Uterus (tissue), 2 donors: Measurements from ENCODE around the gene NEK5.

Experiments
- POLR2A ChIP-seq, 2 donors: fragments of 450-650 bp; IDR thresholded peaks; one replicate each; pipeline ENCODE4 v1.6.1; 2016; ENCODE audit warnings: antibody characterized with exemption in 2 of 2, mild to moderate bottlenecking in 1 of 2, moderate library complexity in 1 of 2
- TF ChIP-seq, protein P1 (sequence below), 4 experiments: fragments of 200-600 bp in 2 of 4; fragments of 450-650 bp in 2 of 4; sonication (generic) in 2 of 4; IDR thresholded peaks; one replicate each; pipeline ENCODE4 v1.5.1; 2016 to 2019; ENCODE audit warnings: antibody characterized with exemption in 4 of 4, mild to moderate bottlenecking in 2 of 4, moderate library complexity in 1 of 4

DNA sequence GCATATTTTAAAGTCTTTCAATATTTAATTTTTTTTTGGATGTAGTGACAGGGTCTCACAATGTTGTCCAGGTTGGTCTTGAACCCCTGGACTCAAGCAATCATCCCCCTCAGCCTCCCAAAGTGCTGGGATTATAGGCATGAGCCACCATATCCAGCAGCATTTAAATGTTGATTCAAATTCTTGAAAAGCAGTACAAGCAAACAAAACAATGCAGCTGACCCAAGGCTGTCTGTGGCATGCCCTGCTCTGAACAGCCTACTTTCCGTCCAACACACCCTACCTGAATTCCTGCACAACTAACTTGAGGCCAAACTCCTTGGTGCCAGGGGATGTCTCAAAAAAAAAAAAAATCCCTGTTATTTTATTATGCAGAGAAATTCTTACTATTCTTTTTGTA is 23.0 kb downstream of the NEK5 start:
- TF ChIP-seq, protein P1, sequence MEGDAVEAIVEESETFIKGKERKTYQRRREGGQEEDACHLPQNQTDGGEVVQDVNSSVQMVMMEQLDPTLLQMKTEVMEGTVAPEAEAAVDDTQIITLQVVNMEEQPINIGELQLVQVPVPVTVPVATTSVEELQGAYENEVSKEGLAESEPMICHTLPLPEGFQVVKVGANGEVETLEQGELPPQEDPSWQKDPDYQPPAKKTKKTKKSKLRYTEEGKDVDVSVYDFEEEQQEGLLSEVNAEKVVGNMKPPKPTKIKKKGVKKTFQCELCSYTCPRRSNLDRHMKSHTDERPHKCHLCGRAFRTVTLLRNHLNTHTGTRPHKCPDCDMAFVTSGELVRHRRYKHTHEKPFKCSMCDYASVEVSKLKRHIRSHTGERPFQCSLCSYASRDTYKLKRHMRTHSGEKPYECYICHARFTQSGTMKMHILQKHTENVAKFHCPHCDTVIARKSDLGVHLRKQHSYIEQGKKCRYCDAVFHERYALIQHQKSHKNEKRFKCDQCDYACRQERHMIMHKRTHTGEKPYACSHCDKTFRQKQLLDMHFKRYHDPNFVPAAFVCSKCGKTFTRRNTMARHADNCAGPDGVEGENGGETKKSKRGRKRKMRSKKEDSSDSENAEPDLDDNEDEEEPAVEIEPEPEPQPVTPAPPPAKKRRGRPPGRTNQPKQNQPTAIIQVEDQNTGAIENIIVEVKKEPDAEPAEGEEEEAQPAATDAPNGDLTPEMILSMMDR (IDR thresholded peaks at IDR 0.05): no peak
- no peak for TF ChIP-seq POLR2A (IDR thresholded peaks at IDR 0.05)
